Measurements from ENCODE around the gene SHMT2. TPM values are rescaled to one million over a fixed set of nuclear protein-coding genes. Genes with fewer than 3 reads are reported as not detected.

The SHMT2 gene
- total RNA-seq, 1 experiment from 2014 or later = 67.1 TPM

- BruUV-seq (replicated peaks) = no TSS peak
- Histone ChIP-seq H3K27ac (ENCODE audit: low read length) (no peak overlapping the region), H3K4me1 (ENCODE audit: control insufficient read depth, insufficient read depth, low read length) (no peaks in the 10 kb centered on the region), H3K4me3 (ENCODE audit: low read depth in 2 of 2, low read length in 2 of 2) (no peak overlapping the region), H3K36me3 (ENCODE audit: control insufficient read depth, insufficient read depth, low read length) (no peaks in the 10 kb centered on the region), H3K9me3 (ENCODE audit: control insufficient read depth, insufficient read depth, low read depth, low read length) (no peaks in the 10 kb centered on the region), H3K27me3 (ENCODE audit: control insufficient read depth, insufficient read depth, low read length) (no peaks in the 10 kb centered on the region)
- no peak for DNase-seq (ENCODE audit: low read depth, low spot score)
- intact Hi-C loops (cut with micrococcal nuclease; ENCODE audit: unreplicated experiment) (no loop called here), in situ Hi-C loops (cut with HindIII; ENCODE audit: low pct_unique_long_range_greater_than_20kb, low sequenced_read_pairs) (no loop called here)
- TF ChIP-seq REST (IDR thresholded peaks at IDR 0.05; ENCODE audit: insufficient read depth in 1 of 2, low read depth in 2 of 2, low read length in 1 of 2) (no peak), SIN3A (IDR thresholded peaks at IDR 0.05; ENCODE audit: borderline replicate concordance, insufficient read depth, low read depth, low read length) (no peak), CTCF (IDR thresholded peaks at IDR 0.05) (no peak), TCF7L2 (IDR thresholded peaks at IDR 0.05; ENCODE audit: low read depth, low read length) (no peak), POLR2AphosphoS5 (IDR thresholded peaks at IDR 0.05; ENCODE audit: low read depth, low read length) (no peak)
- CTCF ChIA-PET = interaction anchor here (0.6 kb wide), 2 partner anchors 42 to 385 kb away, joined by 3 to 8 read pairs; no protein-coding TSS in a partner anchor
- ATAC-seq = no peak
- POLR2A ChIA-PET = interaction anchor here (0.6 kb wide), 1 partner anchor 14 kb away, joined by 6 read pairs; no protein-coding TSS in a partner anchor
Observed at GRCh38 chr12:57198329-57198728, 31.2 kb upstream of the SHMT2 start.

GRCh38 chr12:57199191-57199590, 30.3 kb upstream of the SHMT2 start:
- POLR2A ChIA-PET = no interaction called here
- ATAC-seq (no peak), DNase-seq (ENCODE audit: low read depth, low spot score) (no peak)
- no peaks in the 10 kb centered on the region for H3K9me3 ChIP-seq (ENCODE audit: control insufficient read depth, insufficient read depth, low read depth, low read length)
- CTCF ChIA-PET = interaction anchor here (0.5 kb wide), 1 partner anchor 71 kb away, joined by 3 read pairs; the partner anchor contains the start of gene LRP1
- intact Hi-C loops (cut with micrococcal nuclease; ENCODE audit: unreplicated experiment) (no loop called here), in situ Hi-C loops (cut with HindIII; ENCODE audit: low pct_unique_long_range_greater_than_20kb, low sequenced_read_pairs) (no loop called here)
- no peaks in the 10 kb centered on the region for H3K27me3 ChIP-seq (ENCODE audit: control insufficient read depth, insufficient read depth, low read length)
- no peak overlapping the region for H3K27ac ChIP-seq (ENCODE audit: low read length)
- TF ChIP-seq POLR2AphosphoS5 (IDR thresholded peaks at IDR 0.05; ENCODE audit: low read depth, low read length) (no peak), CTCF (IDR thresholded peaks at IDR 0.05) (no peak), REST (IDR thresholded peaks at IDR 0.05; ENCODE audit: insufficient read depth in 1 of 2, low read depth in 2 of 2, low read length in 1 of 2) (no peak), TCF7L2 (IDR thresholded peaks at IDR 0.05; ENCODE audit: low read depth, low read length) (no peak), SIN3A (IDR thresholded peaks at IDR 0.05; ENCODE audit: borderline replicate concordance, insufficient read depth, low read depth, low read length) (no peak)
- no TSS peak for BruUV-seq (replicated peaks)
- H3K4me1 ChIP-seq (ENCODE audit: control insufficient read depth, insufficient read depth, low read length) = no peaks in the 10 kb centered on the region
- no peak overlapping the region for H3K4me3 ChIP-seq (ENCODE audit: low read depth in 2 of 2, low read length in 2 of 2)
- H3K36me3 ChIP-seq (ENCODE audit: control insufficient read depth, insufficient read depth, low read length) = no peaks in the 10 kb centered on the region

All from Panc1 (cell line).